ENCODE measurements around the gene PI4K2A. TPM values are rescaled to one million over a fixed set of nuclear protein-coding genes. Genes with fewer than 3 reads are reported as not detected.

PI4K2A gene
- total and polyA plus RNA-seq, 2 of the 13 experiments (the other 11 are each of a cell fraction or from before 2014, with no cell fraction given): 10.9 to 14.3 TPM

DNA sequence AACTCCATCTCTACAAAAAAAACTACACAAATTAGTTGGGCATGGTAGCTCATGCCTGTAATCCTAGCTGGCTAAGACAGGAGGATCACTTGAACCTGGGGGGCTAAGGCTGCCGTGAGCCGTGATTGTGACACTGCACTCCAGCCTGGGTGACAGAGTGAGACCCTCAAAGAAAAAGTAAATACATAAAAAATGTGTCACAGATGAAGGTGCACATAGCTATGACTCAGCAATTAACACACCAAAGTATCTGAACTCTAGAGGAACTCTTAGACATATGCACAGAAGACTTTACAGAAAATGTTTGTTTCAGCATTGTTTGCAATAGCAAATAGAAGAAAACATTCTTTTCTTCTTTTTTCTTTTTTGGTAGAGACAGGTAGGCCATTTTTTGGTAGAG is 42.7 kb upstream of the PI4K2A start (continued):
- TF ChIP-seq, protein P1, sequence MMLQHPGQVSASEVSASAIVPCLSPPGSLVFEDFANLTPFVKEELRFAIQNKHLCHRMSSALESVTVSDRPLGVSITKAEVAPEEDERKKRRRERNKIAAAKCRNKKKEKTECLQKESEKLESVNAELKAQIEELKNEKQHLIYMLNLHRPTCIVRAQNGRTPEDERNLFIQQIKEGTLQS (CRISPR knock-in tag; IDR thresholded peaks at IDR 0.05): no peak
- TF ChIP-seq PBX3 (CRISPR knock-in tag; IDR thresholded peaks at IDR 0.05; ENCODE audit: borderline replicate concordance) (no peak), CREM (IDR thresholded peaks at IDR 0.05) (peak; percentile 26; the same call in 1 of the 2 replicates), CREM (CRISPR knock-in tag; IDR thresholded peaks at IDR 0.05) (no peak), HMGXB4 (CRISPR knock-in tag; IDR thresholded peaks at IDR 0.05; ENCODE audit: borderline replicate concordance in 1 of 2, low read depth in 1 of 2) (no peak), ZBTB7A (CRISPR knock-in tag; IDR thresholded peaks at IDR 0.05) (no peak), MAFF (IDR thresholded peaks at IDR 0.05; ENCODE audit: low read depth, low read length) (peak; percentile 89), SP1 (IDR thresholded peaks at IDR 0.05) (no peak), SP1 (CRISPR knock-in tag; IDR thresholded peaks at IDR 0.05) (no peak), RARA (CRISPR knock-in tag; IDR thresholded peaks at IDR 0.05) (peak; percentile 44; the same call in 1 of the 2 replicates), ARNT2 (CRISPR knock-in tag; IDR thresholded peaks at IDR 0.05; ENCODE audit: low read depth) (no peak), BORCS8-MEF2B (CRISPR knock-in tag; IDR thresholded peaks at IDR 0.05) (no peak), KLF9 (CRISPR knock-in tag; IDR thresholded peaks at IDR 0.05; ENCODE audit: low read depth) (no peak), GATAD2A (CRISPR knock-in tag; IDR thresholded peaks at IDR 0.05) (0 out of 2 replicates have a peak, but pooled peaks have one; percentile 28), ZNF672 (CRISPR knock-in tag; IDR thresholded peaks at IDR 0.05) (no peak), EP300 (IDR thresholded peaks at IDR 0.05; ENCODE audit: low read depth in 2 of 2, low read length in 2 of 2) (0 out of 4 replicates have a peak, but pooled peaks of 1 of the 2 experiments have one; percentile 7), EP300 (CRISPR knock-in tag; IDR thresholded peaks at IDR 0.05; ENCODE audit: borderline replicate concordance) (no peak), ZBED4 (CRISPR knock-in tag; IDR thresholded peaks at IDR 0.05; ENCODE audit: borderline replicate concordance) (no peak), PRMT3 (CRISPR knock-in tag; IDR thresholded peaks at IDR 0.05; ENCODE audit: borderline replicate concordance, low read depth) (no peak)
- TF ChIP-seq, protein P2, sequence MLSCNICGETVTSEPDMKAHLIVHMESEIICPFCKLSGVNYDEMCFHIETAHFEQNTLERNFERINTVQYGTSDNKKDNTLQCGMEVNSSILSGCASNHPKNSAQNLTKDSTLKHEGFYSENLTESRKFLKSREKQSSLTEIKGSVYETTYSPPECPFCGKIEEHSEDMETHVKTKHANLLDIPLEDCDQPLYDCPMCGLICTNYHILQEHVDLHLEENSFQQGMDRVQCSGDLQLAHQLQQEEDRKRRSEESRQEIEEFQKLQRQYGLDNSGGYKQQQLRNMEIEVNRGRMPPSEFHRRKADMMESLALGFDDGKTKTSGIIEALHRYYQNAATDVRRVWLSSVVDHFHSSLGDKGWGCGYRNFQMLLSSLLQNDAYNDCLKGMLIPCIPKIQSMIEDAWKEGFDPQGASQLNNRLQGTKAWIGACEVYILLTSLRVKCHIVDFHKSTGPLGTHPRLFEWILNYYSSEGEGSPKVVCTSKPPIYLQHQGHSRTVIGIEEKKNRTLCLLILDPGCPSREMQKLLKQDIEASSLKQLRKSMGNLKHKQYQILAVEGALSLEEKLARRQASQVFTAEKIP (CRISPR knock-in tag; IDR thresholded peaks at IDR 0.05; ENCODE audit: borderline replicate concordance): no peak
- TF ChIP-seq, protein P3, sequence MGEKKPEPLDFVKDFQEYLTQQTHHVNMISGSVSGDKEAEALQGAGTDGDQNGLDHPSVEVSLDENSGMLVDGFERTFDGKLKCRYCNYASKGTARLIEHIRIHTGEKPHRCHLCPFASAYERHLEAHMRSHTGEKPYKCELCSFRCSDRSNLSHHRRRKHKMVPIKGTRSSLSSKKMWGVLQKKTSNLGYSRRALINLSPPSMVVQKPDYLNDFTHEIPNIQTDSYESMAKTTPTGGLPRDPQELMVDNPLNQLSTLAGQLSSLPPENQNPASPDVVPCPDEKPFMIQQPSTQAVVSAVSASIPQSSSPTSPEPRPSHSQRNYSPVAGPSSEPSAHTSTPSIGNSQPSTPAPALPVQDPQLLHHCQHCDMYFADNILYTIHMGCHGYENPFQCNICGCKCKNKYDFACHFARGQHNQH (CRISPR knock-in tag; IDR thresholded peaks at IDR 0.05): no peak
